ENCODE measurements around the gene ERMN.

ERMN gene

DNA sequence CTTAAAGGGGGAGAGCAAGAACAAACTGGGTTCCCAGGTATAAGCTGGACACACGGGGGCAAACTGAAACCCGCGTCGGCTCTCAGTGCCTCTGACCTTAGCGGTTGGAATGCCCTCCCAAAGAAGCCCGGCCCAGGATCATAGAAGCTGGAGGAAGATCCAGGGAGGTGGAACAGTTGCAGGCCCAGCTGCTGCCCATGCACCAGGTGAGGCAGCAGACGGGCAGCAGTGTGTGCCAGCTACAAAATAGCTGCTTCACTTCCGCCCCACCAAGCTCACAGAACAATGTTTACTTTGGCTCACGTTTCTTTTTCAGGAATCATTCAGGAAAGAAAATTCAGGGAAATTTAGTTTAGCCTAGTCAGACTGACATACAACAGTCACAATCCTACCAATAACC lies 3.9 kb upstream of the ERMN start:
- DNase-seq (ENCODE audit: low read depth), result no peak

DNA sequence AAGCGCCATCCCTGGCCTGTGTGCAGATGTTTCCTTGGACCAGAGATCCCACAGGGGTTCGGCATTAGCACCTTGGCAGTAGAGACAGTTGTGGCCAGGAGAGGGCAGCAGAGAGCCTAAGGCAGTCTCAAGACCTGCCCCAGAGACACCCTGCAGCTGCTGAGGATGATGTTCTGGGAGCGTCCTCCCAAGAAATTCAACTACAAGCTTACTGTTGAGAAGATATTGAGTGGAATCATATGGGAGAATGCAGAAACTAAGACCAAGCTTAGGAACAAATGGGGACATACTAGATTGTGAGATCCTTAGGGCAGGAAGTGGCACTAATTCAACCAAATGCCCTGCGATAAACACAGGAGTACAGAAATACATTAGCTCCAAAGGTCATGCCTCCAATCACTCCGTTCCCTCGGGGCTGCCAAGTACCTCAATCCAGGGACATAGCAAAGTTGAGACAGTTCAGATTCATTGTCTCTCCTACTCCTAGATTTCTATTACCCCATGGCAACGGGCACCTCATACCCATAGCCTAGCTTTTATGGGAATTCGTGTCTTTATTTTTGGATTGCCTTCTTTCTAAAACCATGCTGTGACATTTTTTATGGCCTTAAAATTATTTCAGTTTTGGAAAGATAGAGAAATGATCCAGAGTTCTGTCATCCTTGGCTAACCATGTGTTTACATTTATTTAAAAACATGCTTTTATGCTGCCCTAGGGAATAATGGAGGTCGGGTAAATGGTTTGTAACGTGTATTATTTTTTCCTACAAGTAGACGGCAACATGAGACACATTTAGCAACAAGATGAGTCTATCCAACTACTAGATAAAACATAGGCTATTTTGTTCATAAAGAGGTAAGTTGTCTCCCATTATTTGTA lies 2.2 kb upstream of the ERMN start:
- DNase-seq (ENCODE audit: low read depth), result peak; percentile 85

DNA sequence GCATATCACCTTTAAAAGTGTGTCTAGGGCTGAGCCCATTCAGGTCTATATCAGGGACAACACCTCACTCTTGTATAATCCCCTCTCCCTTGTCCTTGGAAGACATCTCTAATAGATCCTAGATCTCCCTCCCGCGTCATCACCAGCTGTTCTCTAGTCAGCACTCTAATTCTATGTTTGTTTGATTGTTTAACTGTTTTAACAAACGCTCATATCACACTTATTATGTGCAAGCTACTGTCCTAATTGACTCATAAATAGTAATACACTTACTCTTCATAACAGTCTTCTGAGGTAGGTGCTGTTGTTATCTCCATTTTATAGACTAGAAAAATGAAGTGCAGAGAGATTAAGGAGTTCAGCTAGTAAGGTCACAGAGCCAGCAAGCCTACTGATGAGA lies 1.6 kb upstream of the ERMN start:
- DNase-seq (ENCODE audit: low read depth), result no peak

DNA sequence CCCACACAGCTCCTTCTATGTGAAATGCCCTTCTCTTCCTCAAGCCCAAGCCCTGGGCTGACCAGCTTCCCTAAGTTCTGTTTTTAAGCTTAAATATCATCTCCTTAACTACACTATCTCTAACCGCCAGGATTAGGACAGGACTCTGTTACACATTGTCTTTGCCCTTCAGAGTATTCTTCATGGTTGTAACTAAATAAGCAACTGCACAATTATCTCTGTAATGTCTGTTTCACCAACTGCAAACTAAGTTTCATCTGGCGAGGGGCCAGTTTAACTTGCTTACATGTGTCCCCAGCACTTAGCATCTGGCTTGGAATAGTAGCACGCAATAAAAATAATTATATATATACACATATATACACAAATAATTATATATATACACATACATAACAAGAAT lies 1.1 kb upstream of the ERMN start:
- DNase-seq (ENCODE audit: low read depth), result no peak

DNA sequence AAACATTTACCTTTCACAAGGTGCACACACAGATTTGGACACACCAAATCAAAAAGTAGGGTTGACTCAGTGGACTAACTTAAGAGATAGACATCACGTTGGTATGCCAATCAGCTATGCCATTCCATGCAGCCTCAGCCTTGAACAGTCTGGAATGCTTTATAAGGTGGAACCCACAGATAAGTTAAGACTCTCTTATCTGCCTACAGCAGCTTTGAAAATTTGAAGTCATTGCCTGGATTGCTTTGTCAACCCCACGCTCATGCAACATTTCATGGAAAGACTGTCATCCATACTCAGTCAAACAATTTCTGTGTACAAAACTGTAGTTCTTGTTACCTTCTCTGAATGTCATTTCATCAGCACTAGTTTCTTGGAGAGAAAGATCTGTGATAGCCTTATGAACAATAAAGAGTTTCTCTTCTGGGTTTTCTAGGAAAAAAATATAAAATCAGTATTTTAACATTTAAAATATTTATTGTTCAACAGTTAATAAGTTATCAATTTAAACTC lies 1.2 kb downstream of the ERMN start:
- no peak for DNase-seq (ENCODE audit: low read depth)

DNA sequence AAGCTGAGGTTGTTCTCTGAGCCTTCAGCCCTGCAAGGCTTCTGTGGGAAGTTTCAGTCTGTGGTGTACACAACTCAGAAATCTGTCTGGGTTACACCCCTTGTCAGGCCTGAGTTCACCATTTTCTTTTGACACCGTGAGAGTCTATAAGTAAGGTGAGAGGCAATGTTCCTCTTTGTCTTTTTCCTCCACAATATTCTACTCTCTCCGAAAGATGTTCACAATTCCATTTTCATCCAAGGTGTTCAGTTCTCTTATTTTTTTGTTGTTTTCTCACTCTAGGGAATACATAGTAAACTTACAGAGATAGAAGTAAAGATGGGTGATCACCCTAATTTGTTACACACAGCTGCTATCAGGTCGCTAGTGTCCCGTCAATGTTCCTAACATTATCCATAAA lies 3.2 kb downstream of the ERMN start:
- no peak for DNase-seq (ENCODE audit: low read depth)

DNA sequence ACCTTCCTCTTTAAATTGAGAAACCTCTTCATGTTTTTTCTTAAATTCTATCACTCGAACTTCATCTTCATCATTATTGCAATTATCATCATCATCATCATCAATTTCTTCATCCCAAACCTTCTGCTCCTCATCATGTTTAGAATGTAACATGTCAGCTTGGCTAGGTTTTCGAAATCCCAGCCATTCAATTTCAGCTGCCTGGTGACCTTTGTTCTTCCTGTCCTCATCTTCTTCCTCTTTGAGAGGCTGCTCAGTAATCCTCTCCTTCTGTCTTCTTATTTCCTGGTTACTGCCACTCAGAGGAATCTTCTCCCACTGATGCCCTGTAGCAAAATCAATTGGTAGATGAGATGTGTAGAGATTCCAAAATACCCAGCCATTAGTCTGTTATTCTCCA lies 4.2 kb downstream of the ERMN start:
- DNase-seq (ENCODE audit: low read depth), result no peak

DNA sequence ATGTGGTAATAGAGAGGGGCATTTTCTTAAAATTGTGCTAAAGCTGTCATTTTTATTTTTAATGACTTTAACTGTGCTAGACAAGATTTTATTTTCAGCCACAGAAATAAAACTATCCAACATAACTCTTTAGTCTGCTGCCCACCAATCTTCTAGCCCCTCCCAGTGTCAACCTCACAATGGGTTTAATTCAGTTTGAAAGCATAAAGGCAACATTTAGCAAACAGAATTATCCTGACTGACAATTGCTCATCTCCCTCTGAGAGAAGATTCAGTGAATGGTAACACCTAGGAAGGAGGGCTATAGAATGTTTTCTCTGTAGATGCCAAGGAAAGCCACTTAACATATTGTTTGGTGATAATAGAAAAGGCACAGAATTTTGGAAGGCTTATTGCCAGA lies 5.2 kb downstream of the ERMN start:
- no peak for DNase-seq (ENCODE audit: low read depth)

DNA sequence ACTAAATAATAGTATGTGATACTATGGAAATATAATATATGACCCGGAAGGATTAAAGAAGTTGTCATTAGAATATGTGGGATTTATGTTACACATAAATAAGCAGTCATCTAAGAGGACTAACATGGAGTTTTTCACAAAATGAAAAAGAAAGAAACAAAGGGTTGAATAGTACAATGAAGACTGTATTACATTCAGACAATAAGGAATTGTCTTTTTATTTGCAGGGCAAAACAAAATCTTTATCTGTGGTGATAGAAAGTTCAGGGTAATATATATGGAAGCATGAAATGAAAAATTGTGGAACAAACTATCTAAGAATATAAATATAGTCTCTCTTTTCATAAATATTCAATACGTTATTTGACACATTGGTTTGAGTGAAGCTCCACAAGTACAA lies 5.8 kb downstream of the ERMN start:
- DNase-seq (ENCODE audit: low read depth), result no peak

DNA sequence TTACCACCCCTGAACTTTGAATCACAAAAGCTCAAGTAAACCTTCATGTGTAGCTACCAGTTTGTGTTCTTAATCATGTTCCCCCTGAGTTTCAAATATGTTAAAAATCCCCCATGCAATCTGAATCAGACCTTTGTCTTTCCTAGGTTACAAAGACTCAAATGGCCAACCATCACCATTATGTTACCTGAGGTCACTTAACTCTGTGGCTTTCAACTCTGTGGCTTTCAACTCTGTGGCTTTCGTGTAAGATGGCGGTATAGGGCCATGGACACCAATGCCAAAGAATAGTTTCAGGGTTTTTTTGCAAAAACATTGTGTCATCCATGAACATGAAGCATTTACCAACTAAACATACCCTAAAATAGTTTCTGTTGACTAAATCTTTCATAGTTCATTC lies 6.7 kb downstream of the ERMN start:
- DNase-seq (ENCODE audit: low read depth), result no peak

DNA sequence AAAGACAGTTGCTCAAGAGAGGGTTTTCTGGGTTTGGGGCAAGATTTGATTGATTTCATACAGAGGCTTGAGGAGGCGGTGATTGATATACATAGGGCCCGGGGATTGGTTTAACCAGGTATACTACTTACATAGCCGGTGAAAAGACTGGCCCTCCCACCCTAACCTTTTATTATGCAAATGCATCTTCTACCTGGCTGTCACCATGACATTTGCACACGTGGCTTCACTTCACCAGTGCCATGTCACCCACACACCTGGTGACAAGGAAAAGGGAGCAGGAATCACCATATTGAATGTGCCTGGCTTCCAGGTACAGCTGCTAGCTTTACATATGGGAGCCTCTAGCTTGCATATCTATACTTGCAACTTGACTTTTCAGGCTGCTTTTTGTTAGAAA lies 9.7 kb downstream of the ERMN start:
- no peak for DNase-seq (ENCODE audit: low read depth)

DNA sequence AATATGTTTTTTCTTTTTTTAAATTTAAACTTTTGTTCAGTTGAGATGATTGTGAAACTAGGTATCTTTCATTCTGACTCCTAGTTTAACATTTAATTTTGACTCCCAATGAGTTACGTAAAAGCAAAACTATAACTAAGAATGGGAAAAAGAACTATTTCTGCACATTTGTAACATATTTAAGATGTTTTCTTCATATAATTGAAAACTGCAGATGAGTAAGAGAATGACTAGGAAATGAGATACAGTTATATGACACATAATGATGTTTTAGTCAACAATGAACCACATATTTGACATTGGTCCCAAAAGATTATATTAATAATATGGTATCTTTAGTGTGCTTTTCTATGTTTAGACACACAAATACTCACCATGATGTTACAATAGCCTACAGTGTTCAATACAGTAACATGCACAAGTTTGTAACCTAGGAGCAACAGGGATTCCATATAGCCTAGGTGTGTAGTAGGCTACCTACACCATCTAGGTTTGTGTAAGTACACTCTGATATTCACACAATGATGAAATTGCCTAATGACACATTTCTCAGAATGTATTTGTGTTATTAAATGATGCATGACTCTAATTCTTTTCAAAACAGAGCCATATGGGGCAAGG lies 12.6 kb downstream of the ERMN start:
- DNase-seq (ENCODE audit: low read depth), result no peak

DNA sequence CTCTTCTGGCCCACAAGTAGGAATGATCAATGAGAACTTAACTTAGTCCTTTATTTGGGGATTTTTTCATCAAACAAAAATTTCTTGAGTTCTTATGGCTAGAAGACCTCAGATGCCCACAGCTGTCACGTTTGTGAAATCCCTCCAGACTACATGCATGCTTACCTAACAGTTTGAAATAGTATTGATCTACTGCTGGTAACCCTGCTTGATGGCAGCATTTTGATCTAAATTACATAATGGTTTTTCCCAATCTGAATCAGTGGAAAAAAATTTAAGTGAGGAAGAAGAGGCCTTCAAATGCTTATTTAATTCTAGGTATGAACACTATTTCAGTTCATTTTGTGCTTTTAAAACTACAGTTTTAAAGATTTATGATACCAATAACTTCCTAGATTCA lies 13.9 kb downstream of the ERMN start:
- no peak for DNase-seq (ENCODE audit: low read depth)

DNA sequence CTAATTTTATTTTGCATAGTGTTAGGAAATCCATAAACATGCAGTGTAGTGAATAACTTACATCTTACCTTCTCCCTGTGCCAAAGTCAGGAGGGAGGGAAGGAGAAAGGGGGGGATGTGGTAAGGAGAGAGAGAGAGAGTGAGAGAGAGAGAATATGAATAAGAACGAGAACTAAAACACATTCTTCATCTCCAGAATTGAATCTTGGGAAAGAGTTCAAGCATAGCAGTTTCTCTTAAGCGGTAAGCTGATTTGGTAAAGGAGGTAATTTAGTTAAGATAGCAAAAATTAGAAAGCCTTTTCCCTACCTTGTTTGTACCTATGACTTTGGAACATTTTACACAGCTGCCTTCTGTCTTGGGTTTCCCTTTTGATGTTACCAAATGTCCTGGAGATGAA lies 15.7 kb downstream of the ERMN start:
- no peak for DNase-seq (ENCODE audit: low read depth)

DNA sequence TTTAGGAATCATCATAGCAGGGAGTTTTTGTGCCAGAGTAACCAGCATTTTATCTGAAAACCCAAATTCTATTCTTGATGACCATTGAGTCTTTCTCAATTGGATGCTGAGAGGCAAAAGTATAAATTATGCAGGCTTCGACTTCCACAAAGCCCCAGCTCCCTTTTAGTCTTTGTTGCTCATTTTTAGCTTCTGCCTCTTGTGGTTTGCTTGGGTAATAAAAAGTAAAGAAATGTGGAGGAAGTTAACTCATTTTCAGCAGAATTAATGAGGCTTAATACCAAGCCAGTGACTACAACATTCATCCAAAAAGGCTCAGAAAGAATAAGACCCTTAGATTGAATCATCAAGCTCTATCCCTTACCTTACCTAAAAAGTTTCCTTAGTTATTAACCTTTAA lies 18.6 kb downstream of the ERMN start:
- DNase-seq (ENCODE audit: low read depth), result no peak

DNA sequence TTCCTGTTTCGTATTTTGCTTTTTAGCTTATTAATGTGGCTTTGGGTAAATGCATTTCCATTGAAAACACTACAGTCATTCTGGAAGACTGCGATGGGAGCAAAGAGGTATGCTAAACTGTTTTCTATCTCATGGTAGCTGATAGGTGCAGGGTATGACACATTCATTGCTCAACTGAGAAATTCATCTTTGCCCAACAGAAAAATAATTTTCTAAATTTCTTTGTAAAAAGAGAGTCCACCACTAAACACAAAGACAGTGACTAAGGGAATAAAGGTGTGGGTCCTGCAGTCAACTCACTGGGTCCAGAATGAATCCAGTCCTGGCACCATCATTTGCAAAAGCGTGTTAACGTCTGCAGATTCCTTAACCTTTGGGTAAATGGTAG lies 19.9 kb downstream of the ERMN start:
- no peak for DNase-seq (ENCODE audit: low read depth)

DNA sequence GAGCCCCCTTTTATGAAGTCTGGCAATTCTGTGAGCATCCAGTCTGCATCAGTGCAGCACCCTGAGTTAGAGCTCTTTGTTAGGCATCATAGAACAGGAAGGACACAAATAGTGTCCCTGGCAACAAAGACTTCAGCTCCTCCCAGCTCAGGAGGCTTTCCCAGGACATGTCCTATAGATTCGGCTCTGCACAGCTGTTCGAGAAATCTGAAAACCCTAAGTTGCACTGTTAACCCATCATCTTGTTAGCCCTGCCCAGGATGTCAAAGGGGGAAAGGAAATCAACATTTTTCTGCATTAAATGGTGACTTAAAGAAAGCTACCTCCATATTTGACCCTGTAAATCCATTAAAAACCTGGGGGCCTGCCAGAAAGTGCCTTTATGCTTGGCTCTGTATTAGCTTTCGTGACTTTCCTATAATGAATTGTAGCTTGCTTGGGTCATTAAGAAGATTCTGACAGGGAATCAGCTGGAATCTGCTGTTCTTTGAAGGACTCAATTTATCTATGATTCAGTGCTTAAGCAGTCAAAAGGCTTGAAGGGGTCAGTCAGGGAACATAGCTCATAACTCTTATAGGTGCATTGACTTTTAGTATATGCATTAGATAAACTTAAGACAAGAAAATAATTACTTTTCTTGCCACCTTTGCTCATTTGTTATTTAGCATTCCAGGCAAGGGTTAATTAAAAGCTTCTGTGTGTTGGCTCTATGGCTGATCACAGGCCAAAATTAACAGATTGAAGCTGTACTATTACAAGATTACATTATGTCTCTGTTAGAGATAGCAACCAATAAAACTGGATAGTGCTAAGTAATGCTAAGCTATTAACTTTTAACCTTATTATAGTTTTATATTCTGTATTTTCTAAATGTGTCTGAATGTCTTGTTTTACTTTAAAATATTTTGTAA lies 20.6 kb downstream of the ERMN start:
- DNase-seq (ENCODE audit: low read depth), result no peak

DNA sequence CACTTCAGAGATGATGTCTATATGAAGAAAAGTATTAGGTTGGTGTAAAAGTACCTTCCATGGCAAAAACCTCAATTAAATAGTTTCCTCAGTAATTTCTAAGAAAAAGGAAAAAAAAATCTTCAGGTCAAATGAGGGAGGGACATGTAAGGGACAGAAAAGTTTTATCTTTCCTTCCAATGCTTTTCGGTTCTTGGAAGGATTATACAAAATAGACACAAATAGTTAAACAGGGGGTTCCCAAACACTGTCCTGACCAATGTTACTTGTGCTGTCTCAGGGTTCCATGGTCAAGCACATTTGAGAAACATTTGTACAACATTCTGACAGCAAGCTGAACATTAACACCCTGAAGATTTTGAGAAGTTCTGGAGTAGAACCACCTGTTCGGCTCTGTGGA lies 22.0 kb downstream of the ERMN start:
- no peak for DNase-seq (ENCODE audit: low read depth)

DNA sequence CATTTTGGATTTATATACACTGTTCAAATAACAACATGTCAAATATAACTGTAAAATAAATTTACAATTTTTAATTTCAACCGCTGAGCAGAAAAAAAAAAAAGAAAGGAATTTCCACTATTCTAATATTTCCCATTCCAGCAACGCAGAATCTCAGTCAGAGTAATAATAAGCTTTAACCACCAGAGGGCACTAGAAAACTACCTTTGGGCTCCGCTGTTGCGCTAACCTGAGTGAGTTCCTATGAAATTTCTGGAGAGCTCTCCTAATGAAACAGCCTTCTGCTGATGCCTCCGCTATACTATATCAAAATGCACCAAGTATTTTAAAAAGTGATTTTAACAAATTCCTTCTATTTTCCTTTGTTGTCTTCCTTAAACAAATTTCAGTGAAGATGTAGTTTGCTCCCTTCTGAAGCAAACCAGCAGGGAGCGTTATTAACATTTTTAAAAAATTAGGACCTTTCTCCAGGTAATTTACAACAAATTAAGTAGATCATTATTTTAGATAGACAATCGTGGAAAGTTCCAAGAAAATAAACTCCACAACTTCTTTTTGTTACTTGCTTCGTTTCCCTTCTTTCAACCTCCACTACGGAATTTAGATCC lies 23.0 kb downstream of the ERMN start:
- peak; percentile 6 for DNase-seq (ENCODE audit: low read depth)

DNA sequence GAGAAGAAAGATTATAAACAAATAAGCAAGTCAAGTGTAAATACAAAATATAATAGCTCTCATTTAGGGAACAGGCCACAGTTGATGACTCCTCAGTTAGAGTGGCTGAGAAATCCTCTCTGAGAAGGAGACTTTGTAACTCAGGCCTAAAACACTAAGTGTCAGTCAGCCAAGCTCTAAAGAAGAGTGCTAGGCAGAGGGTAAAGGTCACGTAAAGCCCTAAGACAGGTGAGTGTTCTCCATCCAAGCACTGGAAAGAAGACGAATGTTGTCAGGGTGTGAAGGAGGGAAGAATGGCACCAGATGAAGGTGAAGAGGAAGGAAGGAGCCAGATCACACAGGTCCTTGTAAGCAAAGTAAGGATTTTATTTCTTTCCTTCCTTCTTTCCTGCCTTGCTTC lies 24.3 kb downstream of the ERMN start:
- no peak for DNase-seq (ENCODE audit: low read depth)

DNA sequence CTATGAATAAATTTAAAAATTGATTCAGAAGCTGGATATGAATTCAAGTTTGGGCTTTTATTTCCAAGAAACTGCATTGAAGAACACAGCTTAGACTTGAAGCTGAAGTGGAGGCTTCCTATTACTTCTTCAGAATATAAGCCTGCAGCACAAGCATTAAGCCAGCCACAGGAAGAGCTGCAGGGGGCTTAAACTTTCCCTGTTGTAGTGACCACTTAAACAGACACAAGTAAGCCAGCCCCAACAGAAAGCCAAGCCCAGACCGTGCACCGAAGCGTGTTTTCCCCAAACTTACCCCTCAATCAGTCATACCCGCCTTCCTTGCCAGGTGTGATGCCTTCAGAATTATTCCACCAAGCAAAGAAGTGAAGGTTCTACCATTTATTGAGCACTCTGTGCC lies 28.7 kb downstream of the ERMN start:
- no peak for DNase-seq (ENCODE audit: low read depth)

DNA sequence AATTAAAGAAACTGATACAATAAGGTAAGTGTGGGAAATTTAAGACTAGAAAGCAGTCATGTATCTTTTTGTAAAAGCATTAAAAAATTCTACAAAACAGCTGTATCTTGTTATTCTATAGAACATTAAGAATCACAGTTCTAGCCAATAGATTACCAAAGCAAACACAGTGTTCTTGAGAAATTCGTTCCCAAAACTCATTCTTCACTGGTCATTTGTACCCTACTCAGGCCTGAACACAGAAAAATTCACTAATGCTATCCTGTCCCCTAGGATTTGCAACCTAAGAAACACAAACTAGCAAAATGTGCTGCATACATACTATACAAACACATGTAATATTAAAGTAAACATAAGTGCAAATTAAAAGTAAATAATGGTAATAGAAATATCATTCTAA lies 29.1 kb downstream of the ERMN start:
- DNase-seq (ENCODE audit: low read depth), result no peak

Measured in stimulated activated CD4-positive, alpha-beta T cell treated with anti-CD3 and anti-CD28 coated beads, Interleukin-2, amount 100 ng/mL, for 4 hours (primary cell).